Heart left ventricle (tissue), 13 donors: ENCODE data around the gene RPA1.

Experiments used
- POLR2A ChIP-seq, 2 donors: fragments of 450-650 bp; IDR thresholded peaks; one replicate each; pipeline ENCODE4 v1.6.1; 2017; ENCODE audit warnings: antibody characterized with exemption in 2 of 2, mild to moderate bottlenecking in 2 of 2, moderate library complexity in 2 of 2
- TF ChIP-seq, protein P1 (sequence below), 12 donors: fragments of 200-600 bp; sonication (generic) in 4 of 12; IDR thresholded peaks; one replicate each; pipeline versions ENCODE4 v1.5.0 to v1.8.0; 2018 to 2022; ENCODE audit warnings: antibody characterized with exemption in 12 of 12, mild to moderate bottlenecking in 5 of 12
- donor health status: ischemic (EF 13 %, LVEDD 7.1; RV severe dilation, severe dysfunction).
- donor health status: DM: no; HTN: yes; CAD: no.
- donor health status: DM: no; HTN: no; CAD: no.
- donor health status: ischemic (EF 25% LVEDD 6.9; RV normal size, moderate dysfunction).
- donor health status: ischemic (EF 25% LVEDD 5.7; RV mildly dilated, moderate dysfunction).
- donor health status: ischemic (EF 35%, LVEDD 5.7; RV mildly dilated, moderate dysfunction).
- donor health status: nonischemic (EF 11% LVEDD 7.7; RV severe dilation, severe dysfunction).
- donor health status: DM: yes; HTN: yes; CAD: no.
- donor health status: PGD.
- donor health status: ischemic (EF 29% LVEDD 5.4; RV normal size, mild dysfunction).
- donor health status: nonischemic (EF 23%, LVEDD 6.1; RV moderate dilation, normal function).

DNA sequence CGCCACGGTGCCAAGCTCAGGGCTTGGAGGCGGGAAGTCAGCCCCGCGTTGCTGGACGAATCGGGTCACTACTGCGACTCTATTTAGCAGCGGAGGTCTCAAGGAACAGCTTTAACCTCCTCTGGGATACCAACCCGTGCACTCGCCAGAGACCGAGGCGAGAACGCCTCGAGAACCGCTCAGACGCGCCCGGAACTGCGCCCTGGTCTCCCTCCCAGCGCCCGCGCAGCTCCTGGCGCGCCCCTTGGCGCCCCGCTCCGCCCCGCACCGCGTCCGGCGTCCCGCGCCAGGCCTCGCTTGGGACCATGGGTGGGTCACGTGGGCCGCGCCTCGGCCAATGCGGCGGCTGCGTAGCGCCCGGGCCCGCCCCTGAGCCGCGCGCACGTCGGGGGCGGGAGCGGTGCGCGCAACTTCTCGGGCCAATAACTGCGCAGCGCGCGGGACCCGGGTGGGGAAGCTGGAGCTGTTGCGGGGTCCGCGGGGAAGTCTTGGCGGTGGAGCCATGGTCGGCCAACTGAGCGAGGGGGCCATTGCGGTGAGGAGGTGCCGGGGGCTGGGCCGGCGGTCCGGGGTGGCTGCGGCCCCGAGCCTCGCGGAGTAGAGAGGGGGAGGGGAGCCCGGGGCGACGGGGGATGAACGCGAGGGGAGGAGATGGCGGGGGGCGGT lies at the start of gene RPA1, which contains the start of gene SMYD4:
- TF ChIP-seq, protein P1, sequence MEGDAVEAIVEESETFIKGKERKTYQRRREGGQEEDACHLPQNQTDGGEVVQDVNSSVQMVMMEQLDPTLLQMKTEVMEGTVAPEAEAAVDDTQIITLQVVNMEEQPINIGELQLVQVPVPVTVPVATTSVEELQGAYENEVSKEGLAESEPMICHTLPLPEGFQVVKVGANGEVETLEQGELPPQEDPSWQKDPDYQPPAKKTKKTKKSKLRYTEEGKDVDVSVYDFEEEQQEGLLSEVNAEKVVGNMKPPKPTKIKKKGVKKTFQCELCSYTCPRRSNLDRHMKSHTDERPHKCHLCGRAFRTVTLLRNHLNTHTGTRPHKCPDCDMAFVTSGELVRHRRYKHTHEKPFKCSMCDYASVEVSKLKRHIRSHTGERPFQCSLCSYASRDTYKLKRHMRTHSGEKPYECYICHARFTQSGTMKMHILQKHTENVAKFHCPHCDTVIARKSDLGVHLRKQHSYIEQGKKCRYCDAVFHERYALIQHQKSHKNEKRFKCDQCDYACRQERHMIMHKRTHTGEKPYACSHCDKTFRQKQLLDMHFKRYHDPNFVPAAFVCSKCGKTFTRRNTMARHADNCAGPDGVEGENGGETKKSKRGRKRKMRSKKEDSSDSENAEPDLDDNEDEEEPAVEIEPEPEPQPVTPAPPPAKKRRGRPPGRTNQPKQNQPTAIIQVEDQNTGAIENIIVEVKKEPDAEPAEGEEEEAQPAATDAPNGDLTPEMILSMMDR (IDR thresholded peaks at IDR 0.05), result no peak
- peak; percentile 55 to 77 for TF ChIP-seq POLR2A (IDR thresholded peaks at IDR 0.05)
